Measurements from ENCODE around the gene ADAMTSL4.

Gene ADAMTSL4

DNA sequence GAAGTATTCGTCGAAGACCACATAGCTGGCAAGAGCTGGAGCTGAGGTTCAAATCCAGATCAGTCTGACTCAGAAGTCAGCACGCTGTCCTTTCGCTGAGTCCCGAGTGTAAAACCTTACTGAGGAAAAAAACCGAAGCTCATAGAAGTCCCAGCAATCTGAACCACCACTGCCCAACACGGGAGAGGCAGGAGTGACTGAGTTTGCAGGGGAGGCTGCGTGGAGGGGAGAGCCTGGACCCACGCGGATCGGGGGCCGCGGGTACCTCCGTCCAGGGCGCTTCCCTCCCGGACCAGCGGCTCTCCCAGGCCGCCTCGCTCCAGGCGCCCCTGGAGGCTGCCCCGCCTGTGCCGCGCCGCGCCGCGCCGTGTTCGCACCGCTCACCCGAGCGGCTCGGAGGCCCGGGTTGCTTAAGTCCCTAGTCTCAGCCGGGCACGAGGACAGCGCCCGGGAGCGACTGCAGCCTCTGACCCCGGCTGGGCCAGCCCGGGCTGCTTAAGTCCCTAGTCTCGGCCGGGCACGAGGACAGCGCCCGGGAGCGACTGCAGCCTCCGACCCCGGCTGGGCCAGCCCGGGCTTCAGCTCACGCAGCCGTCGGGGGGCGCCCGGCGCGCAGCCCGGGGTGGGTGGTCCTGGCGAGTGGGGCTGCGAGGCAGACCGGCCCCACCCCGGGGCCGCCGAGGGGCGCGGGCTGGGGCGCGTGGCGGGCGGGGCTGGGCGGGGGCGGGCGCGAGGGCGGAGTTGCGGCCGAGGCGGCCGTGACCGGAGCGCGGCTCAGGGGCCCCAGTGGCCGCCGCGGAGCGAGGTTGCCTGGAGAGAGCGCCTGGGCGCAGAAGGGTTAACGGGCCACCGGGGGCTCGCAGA is at the start of gene ADAMTSL4:
Gene ADAMTSL4 (plus strand): TSS at position 777 of the 864 bp plus-strand sequence. CDS start 2,881 bp downstream, outside the sequence.
- DNase-seq (ENCODE audit: low spot score), result peak; percentile 88

DNA sequence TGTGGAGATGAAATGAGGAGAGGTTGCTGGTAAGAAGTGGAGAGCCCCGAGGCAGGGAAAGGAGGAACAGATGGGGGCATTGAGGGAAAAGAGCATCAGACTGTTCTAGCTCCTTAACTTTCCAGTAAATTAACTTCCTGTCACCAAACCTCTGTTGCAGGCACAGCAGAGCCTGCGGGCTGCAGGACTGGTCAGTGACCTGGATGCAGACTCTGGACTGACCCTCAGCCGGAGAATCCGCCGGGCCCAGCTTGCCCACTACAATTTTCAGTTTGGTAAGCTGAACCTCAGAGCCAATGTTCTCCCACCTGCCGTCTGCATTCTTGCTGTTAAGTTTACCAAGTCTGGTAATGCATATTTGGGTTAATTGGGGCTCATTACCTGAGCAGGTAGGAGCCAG is 43.8 kb upstream of the ADAMTSL4 start:
- DNase-seq (ENCODE audit: low spot score), result no peak

DNA sequence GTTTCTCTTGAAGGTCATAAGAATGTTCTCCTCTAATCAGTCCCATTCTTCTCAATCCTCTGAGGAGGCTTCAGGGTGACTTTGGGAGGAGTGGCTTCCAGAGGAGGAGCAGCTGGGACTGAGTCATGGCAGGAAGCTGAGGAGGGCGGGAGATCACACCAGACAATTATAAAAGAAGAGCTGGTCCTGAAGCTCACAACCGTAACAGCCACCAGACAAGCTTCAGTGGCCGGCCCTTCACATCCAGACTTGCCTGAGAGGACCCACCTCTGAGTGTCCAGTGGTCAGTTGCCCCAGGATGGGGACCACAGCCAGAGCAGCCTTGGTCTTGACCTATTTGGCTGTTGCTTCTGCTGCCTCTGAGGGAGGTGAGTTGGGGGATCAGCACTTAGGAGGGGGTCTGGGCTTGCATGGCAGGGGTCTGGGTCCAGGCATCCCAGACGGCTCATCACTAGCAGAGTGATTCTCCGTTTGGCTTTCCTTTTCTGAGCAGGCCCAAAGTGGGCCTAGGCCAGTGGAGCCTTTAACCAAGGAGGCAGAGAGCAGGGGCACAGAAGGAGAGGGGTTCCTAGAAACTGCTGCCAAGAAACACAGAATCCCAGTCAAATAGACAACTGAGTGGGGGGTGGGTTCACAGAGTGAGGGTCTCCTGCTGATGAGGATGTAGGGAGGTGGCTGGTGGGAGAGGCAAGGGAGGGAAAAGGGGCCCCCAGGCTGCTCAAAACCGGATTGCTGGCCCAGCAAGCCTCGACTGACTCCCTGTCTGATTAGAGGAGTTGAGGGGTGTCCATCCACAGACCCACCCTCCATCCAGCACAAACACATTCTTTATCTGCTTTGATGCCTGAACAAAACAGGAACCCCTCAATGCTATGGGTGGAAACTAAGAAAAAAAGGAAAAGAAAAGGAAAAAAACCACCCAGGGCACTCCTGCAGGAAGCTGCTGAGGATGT is 41.0 kb upstream of the ADAMTSL4 start, which contains the start of gene ECM1:
Gene ECM1 (plus strand): TSS at position 198 of the 953 bp plus-strand sequence. CDS start 101 bp downstream, at position 299.
- DNase-seq (ENCODE audit: low spot score), result no peak

DNA sequence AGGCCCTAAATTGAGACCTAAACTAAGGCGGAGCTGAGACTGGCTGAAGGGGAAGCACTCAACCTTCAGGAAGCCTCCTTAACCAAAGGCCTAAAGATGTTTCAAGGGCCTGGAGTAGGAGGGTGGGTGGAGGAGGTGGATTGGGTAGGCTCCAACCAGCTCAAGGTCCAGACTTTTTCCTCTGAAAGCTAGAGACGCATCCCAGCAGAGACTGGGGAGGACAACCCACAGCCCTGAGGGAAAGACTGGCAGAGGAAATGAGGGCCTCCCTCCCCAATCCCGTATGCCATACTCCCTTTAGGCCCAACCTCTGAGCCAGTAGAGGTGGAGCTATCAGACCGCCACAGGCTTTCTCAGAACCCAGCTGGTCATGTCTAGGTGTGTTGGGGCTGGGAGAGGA is 40.2 kb upstream of the ADAMTSL4 start:
- DNase-seq (ENCODE audit: low spot score), result no peak

DNA sequence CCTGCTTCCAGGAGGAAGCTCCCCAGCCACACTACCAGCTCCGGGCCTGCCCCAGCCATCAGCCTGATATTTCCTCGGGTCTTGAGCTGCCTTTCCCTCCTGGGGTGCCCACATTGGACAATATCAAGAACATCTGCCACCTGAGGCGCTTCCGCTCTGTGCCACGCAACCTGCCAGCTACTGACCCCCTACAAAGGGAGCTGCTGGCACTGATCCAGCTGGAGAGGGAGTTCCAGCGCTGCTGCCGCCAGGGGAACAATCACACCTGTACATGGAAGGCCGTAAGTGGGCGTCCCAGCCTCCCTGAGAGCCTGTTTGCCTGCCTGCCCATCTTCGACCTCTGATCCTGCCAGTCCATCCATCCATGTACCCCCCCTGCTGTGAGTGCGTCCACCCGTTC is 37.7 kb upstream of the ADAMTSL4 start:
- no peak for DNase-seq (ENCODE audit: low spot score)

DNA sequence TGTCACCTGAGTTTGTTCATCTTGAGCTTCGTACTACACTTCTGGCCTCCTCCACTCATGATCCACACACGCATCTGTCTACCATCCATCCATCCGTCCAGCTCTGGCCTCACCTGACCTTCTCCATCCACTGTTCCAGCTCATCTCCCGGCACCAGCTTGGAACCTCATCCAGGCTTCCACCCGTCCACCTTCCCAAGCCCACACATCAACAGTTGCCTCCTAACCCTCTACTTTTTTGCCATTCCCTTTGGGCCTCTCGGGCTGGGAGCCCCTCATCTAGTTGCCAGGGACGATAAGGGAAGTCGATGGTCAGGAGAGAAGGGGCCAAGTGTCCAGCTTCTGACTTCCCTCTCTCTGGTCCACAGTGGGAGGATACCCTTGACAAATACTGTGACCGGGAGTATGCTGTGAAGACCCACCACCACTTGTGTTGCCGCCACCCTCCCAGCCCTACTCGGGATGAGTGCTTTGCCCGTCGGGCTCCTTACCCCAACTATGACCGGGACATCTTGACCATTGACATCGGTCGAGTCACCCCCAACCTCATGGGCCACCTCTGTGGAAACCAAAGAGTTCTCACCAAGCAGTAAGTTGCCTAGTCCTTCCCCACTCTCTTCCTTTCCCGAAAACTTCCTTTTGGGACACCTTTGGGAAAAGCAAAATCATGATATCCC is 37.1 kb upstream of the ADAMTSL4 start:
- no peak for DNase-seq (ENCODE audit: low spot score)

DNA sequence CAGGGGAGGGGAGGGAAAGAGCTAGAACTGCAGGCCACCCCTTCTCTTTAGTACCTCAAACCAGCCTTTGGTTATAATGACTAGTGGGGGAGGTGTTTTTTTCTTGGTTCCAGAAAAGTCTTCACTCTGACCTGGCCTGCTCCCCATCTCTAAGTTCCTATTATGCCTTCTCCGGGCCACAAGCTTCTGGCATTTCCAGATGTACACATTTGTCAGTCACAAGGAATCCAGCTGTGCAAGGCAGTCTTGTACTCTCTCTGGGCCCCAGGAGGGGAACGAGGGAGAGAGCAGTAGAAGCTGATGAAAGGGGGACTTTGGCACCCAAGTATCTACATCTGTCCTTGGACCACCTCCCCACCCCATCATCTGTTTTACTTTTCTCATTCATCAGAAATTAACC is 36.4 kb upstream of the ADAMTSL4 start:
- no peak for DNase-seq (ENCODE audit: low spot score)

DNA sequence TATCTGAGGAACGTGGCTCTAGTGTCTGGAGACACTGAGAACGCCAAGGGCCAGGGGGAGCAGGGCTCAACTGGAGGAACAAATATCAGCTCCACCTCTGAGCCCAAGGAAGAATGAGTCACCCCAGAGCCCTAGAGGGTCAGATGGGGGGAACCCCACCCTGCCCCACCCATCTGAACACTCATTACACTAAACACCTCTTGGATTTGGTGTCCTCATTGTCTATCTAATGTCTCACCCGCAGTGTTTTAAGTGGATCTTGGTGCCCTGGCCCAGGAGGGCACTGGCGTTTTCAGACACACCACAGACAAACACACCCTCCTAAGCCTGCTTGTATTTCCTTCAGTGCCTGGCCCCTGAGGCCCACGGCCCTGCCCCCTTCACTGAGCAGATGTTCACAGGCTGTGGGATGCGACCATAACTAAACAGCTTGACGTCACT is 35.8 kb upstream of the ADAMTSL4 start:
- DNase-seq (ENCODE audit: low spot score), result no peak

DNA sequence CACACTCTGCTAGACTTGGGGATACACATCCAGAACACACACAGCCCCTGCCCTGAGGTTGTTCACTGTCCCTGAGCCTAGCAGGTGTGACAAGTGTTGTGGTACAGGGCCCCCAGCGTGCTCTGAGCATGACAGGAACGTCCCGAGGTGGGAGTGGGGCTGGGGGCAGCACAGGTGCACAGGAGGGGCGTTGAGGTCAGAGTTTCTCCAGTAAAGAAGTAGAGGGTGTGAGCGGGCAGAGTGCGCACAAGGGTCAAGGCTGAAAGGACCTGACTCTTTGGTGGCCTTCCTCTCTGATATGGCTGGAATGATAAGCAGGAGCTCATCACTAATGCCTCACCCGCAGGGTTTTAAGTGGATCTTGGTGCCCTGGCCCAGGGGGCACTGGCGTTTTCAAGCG is 34.9 kb upstream of the ADAMTSL4 start:
- DNase-seq (ENCODE audit: low spot score), result no peak

DNA sequence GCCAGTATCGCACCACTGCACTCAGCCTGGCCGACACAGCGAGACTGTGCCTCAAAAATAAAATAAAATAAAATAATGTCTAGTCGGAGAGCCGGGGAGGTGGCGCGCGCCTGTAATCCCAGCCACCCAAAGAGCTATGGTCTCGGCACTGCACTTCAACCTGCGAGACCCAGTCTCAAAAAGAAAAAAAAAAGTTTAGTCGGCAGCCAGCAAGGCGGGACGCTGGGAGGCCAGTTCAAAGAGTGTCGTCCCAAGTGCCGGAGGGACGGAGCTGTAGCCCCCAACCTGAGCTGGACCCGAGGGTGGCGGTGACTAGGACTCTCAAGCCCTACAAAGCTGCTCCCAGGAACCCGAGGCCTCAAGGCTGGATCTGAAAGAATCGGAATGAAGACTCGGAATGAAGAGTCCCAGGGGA is 34.3 kb upstream of the ADAMTSL4 start:
- DNase-seq (ENCODE audit: low spot score), result no peak

DNA sequence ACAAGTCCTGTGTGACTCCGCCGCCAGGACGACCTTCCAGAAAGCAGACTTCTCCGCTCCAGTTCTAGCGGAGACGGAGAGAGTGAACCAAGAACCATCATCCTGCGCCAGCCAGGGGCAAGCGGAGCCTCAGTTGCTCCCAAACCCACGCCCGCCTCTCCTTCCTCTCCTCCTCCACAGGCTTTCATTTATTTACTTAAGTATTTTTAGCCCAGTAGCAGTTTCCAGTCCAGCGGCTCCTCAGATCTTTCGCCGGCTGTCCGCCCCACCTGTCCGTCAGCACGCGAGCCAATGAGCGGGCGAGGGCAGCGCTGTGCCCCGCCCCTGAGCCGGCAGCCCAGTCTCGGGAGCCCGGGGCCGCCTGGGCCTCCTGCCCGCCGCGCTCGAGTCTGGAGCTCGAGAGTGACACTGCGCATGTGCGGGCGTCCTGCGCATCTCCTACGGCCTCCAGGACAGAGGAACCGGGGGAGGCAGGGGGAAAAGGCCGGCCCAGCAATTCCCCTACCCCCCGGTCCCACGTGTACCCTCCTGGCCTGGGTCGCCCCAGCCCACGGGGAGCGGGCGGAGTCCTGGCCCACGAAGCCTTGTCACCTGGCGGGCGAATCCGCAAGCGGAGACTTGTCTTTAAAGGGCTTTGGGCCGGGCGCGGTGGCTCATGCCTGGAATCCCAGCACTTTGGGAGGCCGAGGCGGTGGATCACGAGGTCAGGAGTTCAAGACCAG is 33.7 kb upstream of the ADAMTSL4 start, which contains the start of gene FALEC:
Gene FALEC (plus strand): TSS at position 425 of the 722 bp plus-strand sequence.
- DNase-seq (ENCODE audit: low spot score), result peak; percentile 95

DNA sequence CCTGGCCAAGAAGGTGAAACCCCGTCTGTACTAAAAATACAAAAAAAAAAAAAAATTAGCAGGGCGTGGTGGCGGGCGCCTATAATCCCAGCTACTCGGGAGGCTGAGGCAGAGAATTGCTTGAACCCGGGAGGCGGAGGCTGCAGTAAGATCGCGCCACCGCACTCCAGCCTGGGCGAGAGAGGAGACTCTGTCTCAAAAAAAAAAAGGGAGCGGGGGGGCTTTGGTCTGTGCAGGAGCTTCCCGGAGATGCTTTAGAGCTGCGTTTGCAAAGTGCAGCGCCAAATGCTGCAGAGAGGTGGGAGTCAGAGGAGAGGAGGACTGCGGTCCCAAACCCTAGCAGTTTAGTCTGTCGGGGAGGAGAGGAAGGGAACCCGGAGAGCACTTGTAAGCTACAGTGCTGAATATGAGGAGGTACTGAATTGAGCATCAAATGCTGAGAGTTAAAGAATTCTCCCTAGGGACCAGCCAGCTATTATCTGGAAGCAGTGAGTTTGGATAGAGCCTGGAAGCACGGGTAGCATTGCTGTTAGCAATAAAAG is 33.1 kb upstream of the ADAMTSL4 start:
- no peak for DNase-seq (ENCODE audit: low spot score)

DNA sequence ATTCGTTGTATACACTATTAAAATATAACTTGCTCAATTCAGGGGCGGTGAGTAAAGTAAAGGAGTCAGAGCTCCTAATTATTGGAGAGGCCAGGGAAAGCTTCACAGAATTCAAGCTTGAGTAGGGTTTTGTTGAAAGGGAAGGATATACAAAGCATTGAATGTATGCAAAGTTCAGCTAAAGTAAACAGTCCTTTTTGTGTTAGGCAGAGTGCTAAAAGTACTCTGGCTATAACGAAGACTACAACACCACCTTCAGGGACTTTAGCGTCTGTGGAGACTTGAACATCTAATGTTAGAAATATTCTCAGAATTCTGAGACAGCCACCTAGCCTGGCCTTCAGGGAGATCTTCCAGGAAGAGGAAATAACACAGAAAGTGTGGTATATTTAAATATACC is 32.6 kb upstream of the ADAMTSL4 start:
- no peak for DNase-seq (ENCODE audit: low spot score)

DNA sequence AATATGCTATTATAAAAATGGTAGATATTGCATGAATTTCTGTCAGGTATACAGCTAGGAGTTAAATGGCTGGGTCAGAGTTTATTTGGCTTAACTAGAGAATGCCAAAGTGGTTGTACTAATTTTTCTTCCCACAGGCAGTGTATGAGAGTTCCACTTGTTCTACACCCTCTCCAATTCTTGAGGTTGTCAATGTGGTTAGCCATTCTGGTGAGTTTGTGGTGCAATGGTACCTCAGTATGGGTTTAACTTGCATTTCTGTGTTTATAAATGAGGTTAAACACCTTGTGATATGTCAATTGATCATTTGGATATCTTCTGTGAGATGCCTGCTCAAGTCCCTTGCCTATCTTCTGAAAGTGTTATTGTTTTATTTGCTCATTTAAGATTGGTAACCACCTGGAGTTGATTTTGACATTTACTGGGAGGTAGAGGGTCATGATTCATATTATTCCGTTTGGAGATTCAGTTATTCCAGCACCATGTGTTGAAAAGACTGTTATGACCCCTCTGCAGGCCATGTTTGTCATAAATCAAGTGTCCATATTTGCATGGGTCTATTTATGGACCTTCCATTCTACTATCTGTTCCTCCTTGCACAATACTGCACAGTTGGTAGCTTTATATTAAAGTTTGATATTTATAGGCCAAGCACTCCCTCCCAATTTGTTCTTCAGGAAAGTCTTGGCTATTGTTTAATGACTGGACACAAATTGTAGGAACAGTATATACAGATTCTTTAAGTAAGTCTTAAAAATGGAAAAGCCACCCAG is 27.8 kb upstream of the ADAMTSL4 start:
- DNase-seq (ENCODE audit: low spot score), result no peak

DNA sequence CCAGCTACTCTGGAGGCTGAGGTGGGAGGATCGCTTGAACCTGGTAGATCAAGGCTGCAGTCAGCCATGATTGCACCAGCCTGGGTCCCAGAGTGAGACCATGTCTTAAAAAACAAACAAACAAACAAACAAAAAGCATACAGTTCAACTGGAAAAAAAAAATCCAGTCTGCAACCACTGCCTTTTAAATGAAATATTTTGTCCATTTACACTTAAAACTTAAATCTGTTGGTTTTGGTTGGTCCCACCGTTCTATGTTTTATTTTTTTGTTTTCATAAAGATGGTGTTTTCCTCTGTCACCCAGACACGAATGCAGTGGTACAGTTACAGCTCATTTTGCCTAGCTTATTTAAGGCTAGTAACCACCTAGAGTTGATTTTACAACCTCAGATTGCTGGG is 23.9 kb upstream of the ADAMTSL4 start:
- DNase-seq (ENCODE audit: low spot score), result no peak

DNA sequence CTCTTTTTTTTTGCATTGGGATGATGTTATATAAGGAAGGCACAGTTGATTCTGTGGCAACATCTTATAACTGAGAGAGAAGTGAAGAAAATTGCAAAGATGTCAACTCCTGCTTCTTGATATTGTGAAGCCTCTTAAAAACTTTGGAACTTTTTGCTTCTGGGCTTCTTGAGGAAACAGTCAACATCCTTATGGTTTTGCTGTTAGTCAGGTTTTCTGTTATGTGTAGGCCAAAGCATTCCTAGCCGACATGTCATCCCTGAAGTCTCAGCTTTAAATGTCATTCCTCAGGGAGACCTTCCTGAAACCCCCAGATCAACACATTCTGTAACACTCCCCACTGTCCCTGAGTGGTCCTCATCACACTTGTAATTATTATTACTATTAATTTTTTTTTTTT is 21.0 kb upstream of the ADAMTSL4 start:
- no peak for DNase-seq (ENCODE audit: low spot score)

DNA sequence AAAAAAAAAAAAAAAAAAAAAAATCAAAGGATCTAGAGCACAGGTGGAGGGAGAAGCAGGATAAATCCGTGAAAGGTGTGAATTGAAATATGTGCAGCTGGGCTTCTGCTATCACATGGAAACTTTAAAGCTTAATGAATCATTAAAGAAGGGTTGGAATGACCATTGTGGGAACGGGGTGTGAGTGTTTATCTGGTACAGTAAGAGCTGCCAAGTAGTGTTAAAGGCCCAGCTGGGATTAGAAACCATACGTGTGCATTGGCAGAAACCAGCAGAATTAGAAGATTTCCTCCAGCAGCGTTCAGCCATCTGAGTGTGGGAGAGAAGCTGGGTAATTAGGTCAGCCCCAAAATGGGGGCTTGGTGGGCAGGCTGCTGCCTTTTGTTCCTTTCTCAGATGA is 20.2 kb upstream of the ADAMTSL4 start:
- no peak for DNase-seq (ENCODE audit: low spot score)

DNA sequence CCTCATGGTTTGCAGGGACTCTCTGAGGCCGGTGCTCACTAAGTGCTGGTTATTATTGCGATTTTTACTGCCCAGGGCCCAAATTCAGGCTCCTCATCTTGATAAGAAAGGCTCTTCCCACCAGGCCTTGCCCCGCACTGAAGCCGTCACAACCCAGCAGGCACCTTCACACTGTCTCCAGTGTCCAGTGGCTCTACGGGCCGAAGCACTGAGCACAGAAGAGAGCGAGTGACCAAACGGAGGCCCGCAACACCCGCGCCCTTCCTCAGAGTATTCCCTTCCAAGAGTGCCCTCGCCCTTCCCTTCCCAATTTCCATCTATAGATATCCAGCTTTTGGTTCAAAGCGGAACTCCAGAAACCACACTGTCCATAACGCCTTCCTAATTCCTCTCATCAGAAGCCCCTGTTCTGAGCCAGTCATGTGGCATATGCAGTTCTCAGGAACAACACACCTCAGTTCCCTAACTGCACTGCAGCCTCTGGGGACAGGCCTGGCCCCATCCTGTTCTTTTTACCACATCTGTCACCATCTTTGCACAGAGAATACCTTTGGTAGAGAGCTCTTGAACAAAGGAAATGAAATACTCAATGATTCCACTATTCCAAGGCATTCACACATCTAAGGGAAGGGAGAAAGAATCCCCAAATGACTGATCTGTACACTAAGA is 18.6 kb upstream of the ADAMTSL4 start:
- DNase-seq (ENCODE audit: low spot score), result no peak

DNA sequence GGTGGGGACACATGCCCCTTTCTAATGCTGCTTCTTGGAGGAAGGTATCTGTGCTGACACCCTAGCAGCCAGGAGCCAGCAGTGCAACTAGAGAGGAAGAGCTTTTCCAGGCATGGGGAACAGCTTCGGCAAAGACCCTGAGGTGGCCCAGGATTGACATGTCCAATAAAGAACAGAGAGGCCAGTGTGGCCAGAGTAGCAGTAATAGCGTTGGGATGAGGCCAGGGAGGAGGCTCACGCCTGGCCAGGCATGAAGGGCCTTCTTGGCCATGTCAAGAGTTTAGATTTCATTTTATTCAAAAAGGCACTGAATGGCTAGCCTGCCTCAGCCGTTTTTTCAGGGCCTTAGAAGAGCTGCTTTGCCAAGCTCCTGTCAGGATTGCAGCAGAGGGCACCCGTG is 16.3 kb upstream of the ADAMTSL4 start:
- DNase-seq (ENCODE audit: low spot score), result no peak

DNA sequence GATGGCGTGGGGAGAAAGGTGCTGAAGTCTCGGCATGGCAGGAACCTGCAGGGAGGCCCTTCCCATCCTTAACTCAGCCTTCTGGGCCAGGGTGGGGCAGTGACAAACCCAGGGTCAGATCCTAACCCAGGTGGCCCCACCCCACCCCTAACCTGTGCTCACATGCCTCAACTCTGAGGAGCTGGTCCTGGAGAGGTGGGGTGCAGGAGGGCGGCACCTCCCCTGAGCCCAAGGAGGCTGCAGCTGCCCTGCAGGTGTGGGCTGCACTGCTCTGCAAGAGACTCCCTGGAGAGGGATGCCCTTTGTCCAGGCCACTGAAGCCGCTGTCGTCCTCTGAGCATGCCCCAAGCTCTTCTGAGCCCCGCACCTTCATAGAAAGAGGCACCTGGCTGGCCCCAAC is 15.2 kb upstream of the ADAMTSL4 start:
- no peak for DNase-seq (ENCODE audit: low spot score)
